ENCODE measurements around the gene LTBR. TPM values are rescaled to one million over a fixed set of nuclear protein-coding genes. Genes with fewer than 3 reads are reported as not detected.
"Not testable (repeated sequence)": the region's sequence is repeated elsewhere in the genome, so short reads cannot be mapped to it uniquely, and the experiment has no call there.

LTBR gene
- 37.2 TPM for polyA plus RNA-seq (ENCODE audit: insufficient read length)

DNA sequence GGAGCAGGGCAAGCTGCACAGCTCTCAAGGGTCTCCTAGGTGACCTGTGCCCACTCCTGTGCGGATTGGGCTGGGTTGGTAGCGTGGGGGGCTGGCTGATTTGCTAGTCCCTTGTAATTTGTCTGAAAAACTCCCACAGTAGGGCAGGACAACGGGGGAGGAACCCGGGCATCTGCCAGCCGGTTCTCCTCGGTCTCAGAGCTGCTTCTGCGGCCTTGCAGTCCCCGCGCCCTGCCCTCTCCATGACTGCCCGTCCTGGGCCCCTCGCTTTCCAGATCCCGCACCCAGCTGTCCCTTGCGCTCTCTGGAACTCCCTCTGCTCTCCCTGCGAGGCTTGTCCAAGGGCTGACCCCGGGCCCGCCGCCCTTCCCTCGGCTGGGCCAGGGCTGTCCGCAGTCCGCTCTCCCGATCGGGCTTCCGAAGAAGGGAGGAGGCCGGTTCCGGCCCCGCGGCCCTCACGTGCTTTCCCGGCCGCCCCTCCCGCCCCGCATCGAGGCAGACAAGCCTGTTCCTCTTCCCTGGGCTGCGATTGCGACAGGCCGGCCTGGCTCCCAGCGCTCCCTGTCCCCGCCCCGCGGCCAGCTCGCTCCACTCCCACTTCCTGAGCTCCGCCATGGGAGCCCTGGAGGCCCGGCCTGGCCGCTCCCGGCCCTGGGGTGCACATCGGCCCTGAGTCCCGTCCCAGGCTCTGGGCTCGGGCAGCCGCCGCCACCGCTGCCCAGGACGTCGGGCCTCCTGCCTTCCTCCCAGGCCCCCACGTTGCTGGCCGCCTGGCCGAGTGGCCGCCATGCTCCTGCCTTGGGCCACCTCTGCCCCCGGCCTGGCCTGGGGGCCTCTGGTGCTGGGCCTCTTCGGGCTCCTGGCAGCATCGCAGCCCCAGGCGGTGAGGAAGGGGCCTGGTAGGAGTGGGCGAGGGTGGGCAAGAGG lies at the start of gene LTBR:
TSS of gene LTBR (plus strand) at position 591 of the 927 bp plus-strand sequence. CDS start at position 788, 197 bp downstream.
- peak; percentile 63 for DNase-seq (ENCODE audit: low read depth)

GRCh38 chr12:6334359-6334758 lies 49.6 kb upstream of the LTBR start:
- DNase-seq (ENCODE audit: low read depth) = no peak

DNA sequence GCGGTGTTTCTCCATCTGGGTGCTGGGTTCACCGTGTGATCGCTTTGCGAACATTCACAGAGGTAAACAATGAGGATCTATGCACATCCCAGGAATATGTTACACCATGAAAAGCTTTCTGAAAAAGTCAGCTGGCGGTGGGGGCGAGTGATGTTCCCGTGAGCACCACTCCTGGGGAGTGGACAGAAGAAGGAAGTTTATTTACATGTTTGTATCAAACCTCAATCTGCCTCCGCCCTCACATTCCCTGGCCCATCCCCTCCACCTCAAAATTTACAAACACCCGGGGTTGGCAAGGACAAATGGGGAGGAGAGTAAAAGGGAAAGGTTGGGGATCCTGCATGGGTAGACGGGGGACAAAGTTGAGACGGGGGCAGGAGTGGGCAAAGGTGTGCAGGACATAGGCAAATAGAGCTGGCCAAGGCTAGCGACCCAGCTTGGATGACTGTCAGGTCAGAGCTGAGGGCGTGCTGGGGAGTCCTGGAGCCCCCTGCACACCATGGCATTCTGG lies 49.0 kb upstream of the LTBR start:
- DNase-seq (ENCODE audit: low read depth) = no peak

DNA sequence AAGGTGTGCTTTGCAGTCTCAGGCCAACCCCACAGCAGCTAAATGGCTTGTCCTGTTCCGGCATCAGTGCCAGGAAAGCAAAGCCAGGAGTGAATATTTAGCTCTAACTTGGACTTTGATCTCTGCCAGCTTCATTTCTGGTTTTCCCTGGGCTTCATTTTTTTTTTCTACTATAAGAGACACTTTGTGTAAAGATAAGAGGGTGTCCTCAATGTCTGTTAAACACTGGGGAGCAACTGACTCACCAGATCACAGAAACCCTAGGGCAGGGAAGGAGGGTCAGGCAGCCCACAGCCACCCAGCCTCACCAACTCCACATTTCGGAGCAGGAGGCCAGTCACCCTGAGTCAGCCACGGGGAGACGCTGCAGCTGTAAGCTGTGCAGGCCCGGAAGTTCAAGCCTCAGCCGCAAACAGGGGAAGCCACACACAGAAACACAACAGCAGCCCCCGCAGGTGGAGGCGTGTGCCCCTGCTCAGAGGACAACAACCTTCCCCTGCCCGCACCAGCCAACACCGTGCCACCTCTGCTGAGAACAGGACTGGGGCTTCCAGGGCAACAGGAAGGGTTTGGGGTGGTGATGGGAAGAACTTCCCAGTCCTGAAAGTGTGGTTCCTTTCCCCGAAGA lies 48.4 kb upstream of the LTBR start:
- no peak for DNase-seq (ENCODE audit: low read depth)

DNA sequence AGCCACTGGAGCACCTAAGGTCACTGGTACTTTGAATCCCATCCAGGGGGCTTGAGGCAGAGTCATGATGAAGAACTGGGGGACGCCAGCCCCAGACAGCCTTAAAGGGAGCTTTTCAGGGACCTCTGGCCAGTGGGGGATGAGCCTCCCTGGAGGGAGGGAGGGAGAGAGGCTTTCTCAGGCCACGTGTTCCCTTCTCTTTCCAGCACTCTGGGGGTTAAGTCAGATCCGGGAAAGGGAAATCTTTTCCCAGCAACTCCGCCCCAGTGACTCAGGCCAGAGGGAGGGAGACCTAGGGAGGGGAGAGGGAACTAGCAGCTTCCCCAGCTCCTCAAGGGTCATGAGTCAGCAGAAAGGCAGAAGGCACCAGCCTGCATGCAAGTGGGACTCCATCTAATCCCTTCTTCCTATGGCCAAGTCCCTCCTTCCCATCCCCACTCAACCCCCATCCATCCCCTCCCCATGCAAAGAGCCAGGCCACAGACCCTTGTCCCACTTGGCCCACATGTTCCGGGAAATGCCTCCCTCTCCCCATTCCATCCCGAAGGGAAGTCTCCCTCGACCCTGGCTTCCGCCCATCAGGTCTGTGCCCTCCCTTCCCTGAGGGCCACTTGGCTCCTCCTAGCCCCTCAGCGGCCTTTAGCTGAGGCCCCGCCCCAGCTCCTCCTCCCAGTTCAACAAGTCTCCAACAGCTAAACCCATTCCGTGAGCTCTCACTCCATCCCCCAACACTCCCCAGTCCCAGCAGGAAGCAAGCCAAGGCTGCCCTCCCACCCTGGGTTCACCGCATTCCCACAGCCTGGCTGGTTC lies 47.7 kb upstream of the LTBR start:
- peak; percentile 90 for DNase-seq (ENCODE audit: low read depth)

- DNase-seq (ENCODE audit: low read depth) = no peak
Observed at GRCh38 chr12:6336889-6337853, 46.8 kb upstream of the LTBR start.

- no peak for DNase-seq (ENCODE audit: low read depth)
Observed at GRCh38 chr12:6337958-6338433, 46.0 kb upstream of the LTBR start.

DNA sequence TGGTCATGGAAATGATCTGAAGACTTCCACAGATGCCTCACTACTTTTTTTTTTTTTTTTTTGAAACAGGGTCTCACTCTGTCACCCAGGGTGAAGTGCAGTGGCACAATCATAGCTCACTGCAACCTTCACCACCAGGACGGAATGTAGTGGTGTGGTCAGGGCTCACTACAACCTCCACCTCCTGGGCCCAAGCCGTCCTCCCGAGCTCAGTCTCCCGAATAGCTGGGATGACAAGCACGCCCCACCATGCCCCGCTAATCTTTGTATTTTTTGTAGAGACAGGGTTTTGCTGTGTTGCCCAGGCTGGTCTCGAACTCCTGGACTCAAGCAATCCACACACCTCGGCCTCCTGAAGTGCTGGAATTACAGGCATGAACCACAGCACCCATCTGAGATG lies 45.4 kb upstream of the LTBR start:
- not testable (repeated sequence) for DNase-seq (ENCODE audit: low read depth)

DNA sequence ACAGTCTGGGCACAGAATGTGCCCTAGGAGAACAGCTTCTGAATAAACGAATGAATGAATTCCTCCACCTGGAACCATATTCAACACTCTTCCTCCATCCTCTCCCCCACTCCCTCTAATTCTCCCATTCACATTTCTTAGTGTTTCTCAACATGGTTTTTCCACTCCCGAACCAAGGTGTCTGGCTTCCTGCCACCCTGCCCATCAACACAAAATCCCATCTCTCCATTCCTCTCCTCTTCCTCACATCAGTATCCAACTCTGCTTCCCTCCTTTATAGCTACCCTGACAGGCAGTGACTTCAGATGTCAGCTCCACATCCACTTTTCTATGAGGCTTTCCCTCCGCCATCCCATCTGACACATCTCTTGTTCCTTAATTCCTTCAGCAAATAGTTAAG lies 45.0 kb upstream of the LTBR start:
- DNase-seq (ENCODE audit: low read depth) = no peak

- DNase-seq (ENCODE audit: low read depth) = no peak
Observed at GRCh38 chr12:6340032-6340638, 43.8 kb upstream of the LTBR start.

DNA sequence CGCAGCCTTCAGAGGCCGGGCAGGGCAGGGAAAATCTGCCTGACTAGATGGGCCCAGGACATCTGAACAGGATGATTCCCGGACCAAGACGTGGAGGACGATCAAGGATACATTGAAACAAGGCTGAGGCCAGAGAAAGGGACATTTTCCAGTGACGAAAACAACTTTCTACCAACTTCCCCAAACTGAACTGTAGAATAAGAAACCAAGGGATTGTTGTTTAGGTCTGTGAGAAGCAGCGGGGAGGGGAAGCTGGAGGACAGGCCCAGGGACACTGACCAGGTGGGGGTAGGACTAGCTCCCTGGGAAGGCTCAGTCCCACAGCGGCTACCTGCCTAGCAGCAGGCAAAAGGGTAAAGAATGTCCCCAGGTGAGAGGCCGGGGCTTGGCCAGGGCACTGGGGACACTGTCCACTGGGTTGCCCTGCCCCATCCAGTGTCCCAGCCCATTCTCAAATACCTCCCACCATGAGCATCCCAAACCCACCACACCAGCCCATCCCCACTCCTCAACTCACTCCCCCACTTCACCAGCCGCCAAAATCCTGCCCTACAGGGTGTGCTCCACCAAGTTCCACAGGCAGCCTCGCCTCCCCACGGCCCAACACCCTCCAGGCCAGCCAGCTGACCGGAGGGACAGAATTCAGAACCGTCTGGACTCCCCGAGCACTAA lies 43.1 kb upstream of the LTBR start:
- DNase-seq (ENCODE audit: low read depth) = no peak

GRCh38 chr12:6341417-6342139 lies 42.4 kb upstream of the LTBR start, which contains the start of gene TNFRSF1A:
TNFRSF1A (minus strand) TSS chr12:6342076; CDS start chr12:6341814, 262 bp downstream.
- DNase-seq (ENCODE audit: low read depth) = peak; percentile 62

DNA sequence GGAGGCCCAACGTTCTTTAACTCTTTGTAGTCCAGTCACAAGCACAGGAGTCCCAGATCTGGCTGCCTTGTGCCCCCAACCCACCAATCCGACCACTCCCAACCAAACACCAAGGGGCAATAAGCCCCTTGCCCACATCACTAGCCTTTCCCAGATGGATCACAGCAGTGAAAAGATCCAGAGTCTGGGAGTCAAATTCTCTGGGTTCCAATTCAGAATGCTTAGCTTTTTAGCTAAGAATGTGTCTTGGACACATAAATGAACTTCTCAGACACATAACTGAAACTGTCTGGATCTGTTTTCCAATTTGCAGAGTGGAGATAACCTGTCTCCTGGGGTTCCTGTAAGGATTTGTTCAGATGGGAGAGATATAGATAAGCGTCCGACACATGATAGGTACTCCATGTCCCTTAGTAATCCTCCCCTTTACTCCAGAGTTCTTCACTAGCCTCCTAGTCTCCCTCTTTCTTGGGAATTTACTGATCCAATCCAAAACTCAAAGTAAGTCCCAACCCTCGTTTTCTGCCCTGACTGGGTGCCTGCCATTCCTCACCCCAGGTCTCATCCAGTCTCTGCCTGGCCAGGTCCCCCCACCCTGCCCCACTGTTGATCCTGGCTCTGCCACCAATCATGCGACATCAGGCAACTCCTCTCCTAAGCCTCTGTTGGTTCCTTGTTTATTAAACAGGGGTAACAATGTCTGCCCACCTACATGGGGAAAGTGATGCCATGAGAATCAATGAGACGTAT lies 41.6 kb upstream of the LTBR start:
- DNase-seq (ENCODE audit: low read depth) = no peak

- DNase-seq (ENCODE audit: low read depth) = no peak
Observed at GRCh38 chr12:6343518-6343917, 40.4 kb upstream of the LTBR start.

DNA sequence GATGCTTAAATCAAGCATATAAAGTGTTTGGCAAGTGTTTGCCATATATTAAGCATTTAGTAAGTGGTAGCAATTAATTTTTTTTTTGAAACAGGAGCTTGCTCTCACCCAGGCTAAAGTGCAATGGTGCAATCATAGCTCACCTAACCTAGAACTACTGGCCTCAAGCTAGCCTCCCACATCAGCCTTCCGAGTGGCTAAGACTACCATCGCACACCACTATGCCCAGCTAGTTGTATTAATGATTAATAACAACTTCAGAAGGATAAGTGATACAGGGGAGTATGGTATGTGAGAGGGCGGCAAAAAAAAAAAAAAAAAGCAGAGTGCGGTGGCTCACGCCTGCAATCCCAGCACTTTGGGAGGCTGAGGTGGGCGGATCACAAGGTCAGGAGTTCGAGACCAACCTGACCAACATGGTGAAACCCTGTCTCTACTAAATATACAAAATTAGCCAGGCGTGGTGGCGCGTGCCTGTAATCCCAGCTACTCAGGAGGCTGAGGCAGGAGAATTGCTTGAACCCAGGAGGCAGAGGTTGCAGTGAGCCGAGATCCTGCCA lies 39.8 kb upstream of the LTBR start:
- not testable (repeated sequence) for DNase-seq (ENCODE audit: low read depth)

- DNase-seq (ENCODE audit: low read depth) = no peak
Observed at GRCh38 chr12:6345319-6346091, 38.5 kb upstream of the LTBR start.
